ENCODE data around the gene TBXAS1. TPM values are rescaled to one million over a fixed set of nuclear protein-coding genes. Genes with fewer than 3 reads are reported as not detected.

Gene TBXAS1
- total RNA-seq, 1 experiment from 2014 or later, result 2.3 TPM

- ChIA-PET POLR2A (no interaction called here), CTCF (no interaction called here)
- Mint-ChIP-seq H3K27ac (no peak overlapping the region), H3K36me3 (no peaks in the 10 kb centered on the region), H3K4me3 (no peak overlapping the region), H3K4me1 (no peaks in the 10 kb centered on the region), H3K9me3 (peaks cover 13% of the 10 kb centered on the region), H3K27me3 (ENCODE audit: low read depth) (no peaks in the 10 kb centered on the region)
- no peak for ATAC-seq
- TF ChIP-seq ZNF532 (CRISPR knock-in tag; IDR thresholded peaks at IDR 0.05; ENCODE audit: borderline replicate concordance) (no peak), CTCF (IDR thresholded peaks at IDR 0.05) (no peak), ZNF396 (CRISPR knock-in tag; IDR thresholded peaks at IDR 0.05; ENCODE audit: borderline replicate concordance) (no peak), ZNF219 (CRISPR knock-in tag; IDR thresholded peaks at IDR 0.05; ENCODE audit: borderline replicate concordance) (no peak), TEAD4 (CRISPR knock-in tag; IDR thresholded peaks at IDR 0.05) (no peak)
- TF ChIP-seq, protein P1, sequence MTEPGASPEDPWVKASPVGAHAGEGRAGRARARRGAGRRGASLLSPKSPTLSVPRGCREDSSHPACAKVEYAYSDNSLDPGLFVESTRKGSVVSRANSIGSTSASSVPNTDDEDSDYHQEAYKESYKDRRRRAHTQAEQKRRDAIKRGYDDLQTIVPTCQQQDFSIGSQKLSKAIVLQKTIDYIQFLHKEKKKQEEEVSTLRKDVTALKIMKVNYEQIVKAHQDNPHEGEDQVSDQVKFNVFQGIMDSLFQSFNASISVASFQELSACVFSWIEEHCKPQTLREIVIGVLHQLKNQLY (CRISPR knock-in tag; IDR thresholded peaks at IDR 0.05), result no peak
- TF ChIP-seq, protein P2, sequence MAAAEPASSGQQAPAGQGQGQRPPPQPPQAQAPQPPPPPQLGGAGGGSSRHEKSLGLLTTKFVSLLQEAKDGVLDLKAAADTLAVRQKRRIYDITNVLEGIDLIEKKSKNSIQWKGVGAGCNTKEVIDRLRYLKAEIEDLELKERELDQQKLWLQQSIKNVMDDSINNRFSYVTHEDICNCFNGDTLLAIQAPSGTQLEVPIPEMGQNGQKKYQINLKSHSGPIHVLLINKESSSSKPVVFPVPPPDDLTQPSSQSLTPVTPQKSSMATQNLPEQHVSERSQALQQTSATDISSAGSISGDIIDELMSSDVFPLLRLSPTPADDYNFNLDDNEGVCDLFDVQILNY (CRISPR knock-in tag; IDR thresholded peaks at IDR 0.05), result no peak
- no peak for DNase-seq (ENCODE audit: low spot score)
These were observed 17.2 kb downstream of the TBXAS1 start for GRCh38 chr7:139846297-139846696.

DNA sequence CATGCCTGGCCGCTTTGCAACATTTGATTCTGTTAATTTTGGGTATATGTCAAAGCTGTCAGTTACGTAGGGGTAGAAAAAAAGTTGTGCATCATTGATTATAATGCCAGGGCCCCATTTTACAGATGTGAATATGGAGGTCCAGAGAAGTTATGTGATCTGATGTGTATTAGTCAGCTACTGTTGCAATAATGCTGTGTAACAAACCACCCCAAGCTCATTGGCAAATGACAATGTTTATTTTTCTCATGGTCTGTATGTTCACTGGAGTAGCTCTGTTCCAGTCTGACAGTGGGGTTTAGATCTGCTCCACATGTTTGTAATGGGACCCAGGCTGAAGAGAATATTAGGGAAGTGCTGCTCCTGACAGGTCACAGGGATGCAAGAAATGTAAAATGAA lies 19.2 kb downstream of the TBXAS1 start:
- Mint-ChIP-seq H3K36me3 (no peaks in the 10 kb centered on the region), H3K9me3 (peaks cover 13% of the 10 kb centered on the region), H3K27me3 (ENCODE audit: low read depth) (no peaks in the 10 kb centered on the region), H3K4me1 (no peaks in the 10 kb centered on the region), H3K4me3 (no peak overlapping the region), H3K27ac (no peak overlapping the region)
- ChIA-PET CTCF (interaction anchor here (0.5 kb wide), 1 partner anchor 66 kb away, joined by 3 read pairs; no protein-coding TSS in a partner anchor), POLR2A (no interaction called here)
- no peak for DNase-seq (ENCODE audit: low spot score)
- no peak for ATAC-seq
- TF ChIP-seq ZNF138 (CRISPR knock-in tag; conservative IDR thresholded peaks at IDR 0.05), result no peak
- TF ChIP-seq, protein P3, sequence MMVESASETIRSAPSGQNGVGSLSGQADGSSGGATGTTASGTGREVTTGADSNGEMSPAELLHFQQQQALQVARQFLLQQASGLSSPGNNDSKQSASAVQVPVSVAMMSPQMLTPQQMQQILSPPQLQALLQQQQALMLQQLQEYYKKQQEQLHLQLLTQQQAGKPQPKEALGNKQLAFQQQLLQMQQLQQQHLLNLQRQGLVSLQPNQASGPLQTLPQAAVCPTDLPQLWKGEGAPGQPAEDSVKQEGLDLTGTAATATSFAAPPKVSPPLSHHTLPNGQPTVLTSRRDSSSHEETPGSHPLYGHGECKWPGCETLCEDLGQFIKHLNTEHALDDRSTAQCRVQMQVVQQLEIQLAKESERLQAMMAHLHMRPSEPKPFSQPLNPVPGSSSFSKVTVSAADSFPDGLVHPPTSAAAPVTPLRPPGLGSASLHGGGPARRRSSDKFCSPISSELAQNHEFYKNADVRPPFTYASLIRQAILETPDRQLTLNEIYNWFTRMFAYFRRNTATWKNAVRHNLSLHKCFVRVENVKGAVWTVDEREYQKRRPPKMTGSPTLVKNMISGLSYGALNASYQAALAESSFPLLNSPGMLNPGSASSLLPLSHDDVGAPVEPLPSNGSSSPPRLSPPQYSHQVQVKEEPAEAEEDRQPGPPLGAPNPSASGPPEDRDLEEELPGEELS (CRISPR knock-in tag; IDR thresholded peaks at IDR 0.05), result no peak
- no peak for TF ChIP-seq JAZF1 (CRISPR knock-in tag; IDR thresholded peaks at IDR 0.05)
- TF ChIP-seq USF1 (CRISPR knock-in tag; IDR thresholded peaks at IDR 0.05), result no peak
- TF ChIP-seq ERG (CRISPR knock-in tag; IDR thresholded peaks at IDR 0.05), result no peak

Data from WTC11 (cell line).